GM19238 (cell line): ENCODE measurements around the gene GPRASP2.
"Not testable (repeated sequence)": the region's sequence is repeated elsewhere in the genome, so short reads cannot be mapped to it uniquely, and the experiment has no call there.

Experiments
- DNase-seq: peaks from one replicate; pipeline ENCODE4 v3.0.0; 2011; ENCODE audit warnings: low spot score; ENCODE audit not compliant: insufficient read length

GPRASP2 gene

DNA sequence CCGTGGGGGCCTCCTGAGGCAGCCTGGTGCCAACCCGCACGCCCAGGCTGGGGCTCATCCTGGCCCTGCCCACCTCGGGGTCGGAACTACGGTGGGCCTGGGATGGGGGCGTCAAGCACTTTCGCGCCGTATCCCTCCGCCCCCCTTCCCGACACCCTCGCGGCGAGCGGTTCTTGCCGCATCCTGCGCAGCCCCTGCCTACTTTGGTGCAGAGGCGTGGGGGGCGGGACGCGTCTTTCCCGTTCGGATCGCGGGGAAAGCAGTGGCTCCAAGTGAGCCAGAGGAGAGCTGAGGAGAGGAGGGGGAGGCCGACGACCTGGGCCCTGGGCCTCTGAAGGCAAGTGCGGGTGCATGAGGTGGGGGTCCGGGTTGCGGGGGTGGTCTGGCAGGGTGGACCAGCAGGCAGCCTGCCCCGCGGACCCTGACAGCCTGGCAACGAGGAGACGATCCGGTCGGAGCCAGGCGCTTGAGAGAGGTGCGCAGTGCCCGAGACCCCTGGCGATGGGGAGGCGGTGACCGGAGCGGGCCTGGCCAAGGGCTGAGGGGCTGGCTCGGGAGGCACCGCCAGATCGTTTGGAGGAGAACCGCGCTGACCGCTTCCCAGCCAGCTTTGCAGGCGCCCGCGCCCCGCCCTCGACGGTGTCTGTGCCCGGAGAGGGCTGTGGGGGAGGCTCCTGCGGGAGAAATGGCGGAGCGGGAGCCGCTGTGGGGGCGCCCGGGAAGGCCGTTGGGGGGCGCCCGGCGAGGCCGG is at the start of gene GPRASP2:
GPRASP2 (plus strand) TSS at position 233 of the 751 bp plus-strand sequence. CDS start 2,422 bp downstream, outside the sequence.
- no peak for DNase-seq

DNA sequence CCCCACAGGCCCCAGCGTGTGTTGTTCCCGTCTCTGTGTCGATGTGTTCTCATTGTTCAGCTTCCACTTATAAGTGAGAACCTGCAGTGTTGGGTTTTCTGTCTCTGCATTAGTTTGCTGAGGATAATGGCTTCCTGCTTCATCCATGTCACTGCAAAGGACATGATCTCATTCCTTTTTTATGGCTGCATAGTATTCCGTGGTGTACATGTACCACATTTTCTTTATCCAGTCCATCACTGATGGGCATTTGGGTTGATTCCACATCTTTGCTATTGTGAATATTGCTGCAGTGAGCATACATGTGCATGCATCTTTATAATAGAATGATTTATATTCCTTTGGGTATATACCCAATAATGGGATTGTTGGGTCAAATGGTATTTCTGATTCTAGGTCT is 48.4 kb upstream of the GPRASP2 start:
- DNase-seq: not testable (repeated sequence)

- not testable (repeated sequence) for DNase-seq
Measured at GRCh38 chrX:102667034-102667433, 45.2 kb upstream of the GPRASP2 start.

- no peak for DNase-seq
Measured at GRCh38 chrX:102669526-102669925, 42.7 kb upstream of the GPRASP2 start.

DNA sequence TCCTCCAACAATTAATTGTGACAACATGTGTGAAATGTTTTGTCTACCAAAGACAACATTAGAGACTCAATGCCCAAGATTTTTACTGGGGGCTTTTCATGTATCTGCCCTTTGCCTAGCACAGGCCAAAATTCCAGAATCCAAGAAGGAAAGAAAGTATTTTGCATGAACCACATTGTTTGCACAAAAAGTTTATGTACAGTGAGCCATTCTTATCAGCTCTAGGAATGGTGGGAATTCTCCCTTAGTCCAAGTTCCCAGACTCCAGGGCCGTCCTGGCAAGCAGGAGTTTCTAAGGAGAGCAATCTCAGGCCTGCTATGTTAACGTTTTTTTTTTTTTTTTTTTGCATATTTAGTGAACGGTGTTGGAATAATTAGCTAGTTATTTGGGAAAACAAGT is 39.4 kb upstream of the GPRASP2 start:
- DNase-seq: no peak

DNA sequence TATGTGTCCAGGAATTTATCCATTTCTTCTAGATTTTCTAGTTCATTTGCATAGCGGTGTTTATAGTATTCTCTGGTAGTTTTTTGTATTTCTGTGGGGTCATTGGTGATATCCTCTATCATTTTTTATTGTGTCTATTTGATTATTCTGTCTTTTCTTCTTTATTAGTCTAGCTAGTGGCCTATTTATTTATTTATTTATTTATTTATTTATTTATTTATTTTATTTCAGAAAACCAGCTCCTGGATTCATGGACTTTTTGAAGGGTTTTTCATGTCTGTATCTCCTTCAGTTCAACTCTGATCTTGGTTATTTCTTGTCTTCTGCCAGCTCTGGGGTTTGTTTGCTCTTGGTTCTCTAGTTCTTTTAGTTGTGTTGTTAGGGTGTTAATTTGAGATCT is 34.8 kb upstream of the GPRASP2 start:
- not testable (repeated sequence) for DNase-seq

- no peak for DNase-seq
Measured at GRCh38 chrX:102684772-102685520, 27.3 kb upstream of the GPRASP2 start.

- DNase-seq: no peak
Measured at GRCh38 chrX:102694749-102695148, 17.5 kb upstream of the GPRASP2 start.

GRCh38 chrX:102696306-102696705 is 15.9 kb upstream of the GPRASP2 start:
- no peak for DNase-seq

DNA sequence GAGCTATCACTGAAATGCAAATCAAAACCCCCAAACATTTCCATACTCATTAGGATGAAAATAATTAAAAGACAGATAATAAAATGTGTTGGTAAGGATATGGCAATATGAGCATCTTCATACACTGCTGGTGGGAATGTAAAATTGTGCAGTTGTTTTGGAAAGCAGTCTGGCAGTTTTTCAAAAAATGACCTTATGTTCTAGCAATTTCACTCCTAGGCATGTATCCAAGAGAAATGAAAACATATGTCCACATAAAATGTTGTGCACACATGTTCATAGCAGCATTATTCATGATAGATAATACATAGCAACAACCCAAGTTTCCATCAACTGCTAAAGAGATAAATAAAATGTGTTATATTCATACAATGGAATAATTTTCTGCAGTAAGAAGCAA is 14.8 kb upstream of the GPRASP2 start:
- DNase-seq: no peak

DNA sequence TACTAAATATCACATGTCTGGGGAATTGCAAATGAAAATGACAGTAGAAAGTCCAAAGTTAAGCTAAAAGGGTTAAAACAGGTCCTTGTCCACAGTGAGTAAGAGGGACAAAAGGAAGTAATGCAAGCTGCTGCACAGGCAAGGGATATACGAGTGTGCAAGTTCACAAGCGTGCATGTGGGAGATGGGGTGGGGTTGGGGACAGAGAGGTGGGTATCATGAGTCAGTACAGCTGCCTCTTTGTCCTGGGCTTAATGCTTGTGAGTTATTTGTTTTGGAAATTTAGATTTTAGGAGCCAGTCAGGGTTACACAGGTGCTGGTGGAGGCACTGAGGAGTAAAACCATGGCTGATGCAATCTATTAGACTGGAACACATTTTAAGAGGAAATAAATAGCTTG is 3.3 kb upstream of the GPRASP2 start:
- no peak for DNase-seq

DNA sequence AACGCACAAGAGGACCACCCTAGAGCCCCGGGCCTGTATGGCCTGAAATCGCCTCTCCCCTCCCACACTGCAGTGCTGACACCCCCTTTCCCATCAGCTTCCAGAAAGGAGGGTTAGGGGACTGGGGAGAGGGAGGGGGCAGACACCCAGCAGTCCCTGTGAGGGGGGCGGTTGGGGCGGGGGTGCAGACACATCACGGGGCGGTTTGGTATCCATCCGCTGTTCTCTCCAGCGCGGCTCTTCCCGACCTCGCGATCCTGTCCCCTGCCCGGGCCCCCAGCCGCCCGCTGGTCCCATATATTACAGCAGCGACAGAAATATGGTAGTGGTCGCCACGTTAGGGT is 404 bp upstream of the GPRASP2 start:
- DNase-seq: no peak

DNA sequence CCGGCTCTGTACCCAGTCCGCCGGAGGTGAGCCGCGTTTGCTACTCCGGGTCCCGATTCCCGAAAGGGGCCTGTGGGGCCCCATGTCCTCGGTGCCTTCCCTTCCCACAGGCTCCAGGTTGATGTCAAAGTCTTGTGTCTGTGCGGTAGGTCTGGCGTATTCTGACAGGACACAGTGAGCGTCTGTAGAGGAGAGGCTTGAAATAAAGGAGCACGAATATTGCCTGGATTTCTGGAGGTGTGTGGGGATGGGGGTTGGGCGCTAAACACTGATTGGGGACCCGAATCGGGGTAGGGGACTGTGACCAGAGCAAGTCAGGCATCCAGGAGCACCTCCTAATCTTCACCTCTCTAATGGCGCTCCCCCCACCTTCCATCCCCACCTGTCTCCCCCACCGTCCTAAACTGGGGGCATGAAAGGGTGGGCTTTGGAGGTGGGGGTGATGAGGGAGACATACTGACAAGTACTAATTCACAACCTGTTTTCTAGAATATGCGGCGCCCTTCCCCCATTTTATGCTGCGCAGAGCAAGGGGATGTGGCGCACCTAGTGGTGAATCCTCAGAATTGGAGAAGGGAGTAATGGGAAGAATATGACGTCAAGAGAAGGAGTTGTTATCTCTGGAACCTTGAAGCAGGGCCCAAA is 855 bp downstream of the GPRASP2 start:
- DNase-seq: no peak

DNA sequence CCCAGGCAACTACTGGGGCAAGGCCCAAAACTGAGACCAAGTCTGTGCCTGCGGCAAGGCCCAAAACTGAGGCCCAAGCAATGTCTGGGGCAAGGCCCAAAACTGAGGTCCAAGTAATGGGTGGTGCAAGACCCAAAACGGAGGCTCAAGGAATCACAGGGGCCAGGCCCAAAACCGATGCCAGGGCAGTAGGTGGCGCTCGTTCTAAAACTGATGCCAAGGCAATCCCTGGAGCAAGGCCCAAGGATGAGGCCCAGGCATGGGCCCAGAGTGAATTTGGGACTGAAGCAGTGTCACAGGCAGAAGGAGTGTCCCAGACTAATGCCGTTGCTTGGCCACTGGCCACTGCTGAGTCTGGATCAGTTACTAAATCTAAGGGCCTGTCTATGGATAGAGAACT is 2.7 kb downstream of the GPRASP2 start:
- DNase-seq: no peak

DNA sequence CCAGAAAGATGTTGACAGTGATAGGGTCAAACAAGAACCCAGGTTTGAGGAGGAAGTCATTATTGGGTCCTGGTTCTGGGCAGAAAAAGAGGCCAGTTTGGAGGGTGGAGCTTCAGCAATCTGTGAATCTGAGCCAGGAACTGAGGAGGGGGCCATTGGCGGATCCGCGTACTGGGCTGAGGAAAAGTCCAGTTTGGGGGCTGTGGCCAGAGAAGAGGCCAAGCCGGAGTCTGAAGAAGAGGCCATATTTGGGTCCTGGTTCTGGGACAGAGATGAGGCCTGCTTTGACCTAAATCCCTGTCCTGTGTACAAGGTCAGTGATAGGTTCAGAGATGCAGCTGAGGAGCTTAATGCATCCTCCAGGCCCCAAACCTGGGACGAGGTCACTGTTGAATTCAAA is 3.7 kb downstream of the GPRASP2 start:
- no peak for DNase-seq

DNA sequence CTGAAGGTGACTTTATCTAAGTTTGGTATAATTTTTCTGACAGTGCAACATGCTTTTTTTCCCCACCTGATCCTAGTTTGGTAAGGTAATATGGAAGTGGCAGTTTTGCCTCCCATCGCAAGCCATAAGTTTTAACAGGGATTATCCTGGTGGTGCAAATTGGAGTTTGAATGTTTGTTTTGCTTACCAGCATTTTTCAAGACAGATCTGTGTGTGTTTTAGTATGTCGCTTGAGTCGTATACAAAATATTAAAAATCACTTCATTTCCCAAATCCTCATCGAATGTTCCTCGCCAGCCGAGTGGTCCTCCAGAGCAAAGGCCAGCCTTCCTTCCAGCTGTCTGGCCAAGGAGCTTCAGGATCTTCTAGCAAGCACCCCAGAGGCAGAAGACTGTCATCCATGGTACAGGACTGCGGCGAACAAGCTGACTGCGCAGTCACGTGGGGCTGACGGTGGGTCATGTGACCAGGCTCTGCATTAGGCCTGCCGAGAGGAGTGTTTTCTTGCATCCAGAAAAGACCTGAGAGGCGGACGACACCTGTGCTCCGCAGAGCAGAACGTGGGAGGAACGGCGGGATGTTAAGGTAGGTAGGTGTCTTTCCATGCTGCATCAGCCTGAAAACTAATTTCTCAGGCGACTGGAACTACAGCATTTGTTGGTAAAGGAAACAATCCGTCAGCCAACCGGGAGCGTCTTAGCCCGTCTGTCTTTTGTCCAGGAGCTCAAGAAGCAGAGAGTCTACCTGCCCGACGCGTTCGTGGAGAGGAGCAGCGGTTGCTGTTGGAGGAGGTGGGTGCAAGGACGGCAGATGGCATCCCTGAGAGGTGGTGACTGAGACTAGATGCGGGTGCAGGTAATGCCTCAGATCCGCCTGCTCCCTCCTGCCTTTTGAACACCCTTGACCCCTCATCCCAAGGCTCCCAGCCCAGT is 8.3 kb downstream of the GPRASP2 start, which contains the start of gene GPRASP3:
GPRASP3 (plus strand) TSS at position 507 of the 932 bp plus-strand sequence. CDS start 28,253 bp downstream, outside the sequence.
- DNase-seq: peak; percentile 20

- not testable (repeated sequence) for DNase-seq
Measured at GRCh38 chrX:102721169-102721506, 8.9 kb downstream of the GPRASP2 start.

- no peak for DNase-seq
Measured at GRCh38 chrX:102723456-102723855, 11.2 kb downstream of the GPRASP2 start.

GRCh38 chrX:102727761-102728160 is 15.5 kb downstream of the GPRASP2 start:
- no peak for DNase-seq

DNA sequence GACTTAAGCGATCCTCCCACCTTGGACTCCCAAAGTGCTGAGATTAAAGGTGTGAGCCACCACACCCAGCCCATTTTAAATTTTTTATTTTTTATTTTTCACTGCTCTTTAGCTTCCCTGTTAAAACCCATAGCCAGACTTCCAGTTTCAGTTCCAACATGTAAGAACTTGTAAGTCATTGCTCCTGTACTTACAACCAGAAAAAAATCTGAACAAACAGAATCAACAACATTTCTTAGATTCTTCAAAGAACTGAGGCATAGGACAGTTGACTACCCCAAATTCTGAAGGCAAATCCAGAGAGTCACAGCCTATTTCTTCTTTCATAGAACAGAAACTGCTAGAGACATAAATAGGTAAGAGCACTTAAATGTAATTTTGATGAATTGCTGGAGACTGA is 16.4 kb downstream of the GPRASP2 start:
- DNase-seq: no peak

GRCh38 chrX:102739657-102740056 is 27.4 kb downstream of the GPRASP2 start:
- DNase-seq: no peak
